Ishikawa (cell line): ENCODE results near the gene ORAI1.

Experiments
- CEBPB ChIP-seq: IDR thresholded peaks from 2 replicates; pipeline ENCODE4 v1.6.1; 2012
- CREB1 ChIP-seq: IDR thresholded peaks from 2 replicates; pipeline ENCODE4 v1.6.1; 2012; ENCODE audit warnings: low read depth
- EGR1 ChIP-seq: IDR thresholded peaks from 2 replicates; pipeline ENCODE4 v1.6.1; 2012
- EP300 ChIP-seq: IDR thresholded peaks from 2 replicates; pipeline ENCODE4 v1.6.1; 2012; ENCODE audit warnings: borderline replicate concordance
- MAX ChIP-seq: IDR thresholded peaks from 2 replicates; pipeline ENCODE4 v1.6.1; 2012
- RAD21 ChIP-seq: IDR thresholded peaks from 2 replicates; pipeline ENCODE4 v1.6.1; 2012; ENCODE audit warnings: low read depth
- REST ChIP-seq: IDR thresholded peaks from 2 replicates; pipeline ENCODE4 v1.6.1; 2012; ENCODE audit warnings: low read depth, mild to moderate bottlenecking
- TAF1 ChIP-seq: IDR thresholded peaks from 2 replicates; pipeline ENCODE4 v1.6.1; 2012; ENCODE audit warnings: low read depth, mild to moderate bottlenecking
- TCF12 ChIP-seq: IDR thresholded peaks from 2 replicates; pipeline ENCODE4 v1.6.1; 2012; ENCODE audit warnings: low read depth
- TEAD4 ChIP-seq: IDR thresholded peaks from 2 replicates; pipeline ENCODE4 v1.6.1; 2012
- YY1 ChIP-seq: IDR thresholded peaks from 2 replicates; pipeline ENCODE4 v1.6.1; 2012; ENCODE audit warnings: low read depth

- TF ChIP-seq EGR1 (no peak), YY1 (no peak), MAX (no peak), CEBPB (no peak), EP300 (no peak), CREB1 (no peak), REST (no peak), TEAD4 (no peak), TAF1 (no peak), TCF12 (no peak), RAD21 (no peak)
These were observed 26.6 kb downstream of the ORAI1 start for GRCh38 chr12:121652767-121653497.
